Rectal smooth muscle tissue (tissue), 1 donor: ENCODE measurements around the gene FAM120AOS.
A peak's percentile ranks its signal among the peaks of the same experiment; 100 is the strongest.
"Not testable (repeated sequence)": the region's sequence is repeated elsewhere in the genome, so short reads cannot be mapped to it uniquely, and the experiment has no call there.

Source experiments
- H3K27ac ChIP-seq: one replicate; pipeline ENCODE4 v1.7.0; 2013; ENCODE audit warnings: low read depth, low read length, inconsistent platforms
- H3K27me3 ChIP-seq: one replicate; pipeline ENCODE4 v1.7.0; 2013; ENCODE audit warnings: low read length; ENCODE audit not compliant: control insufficient read depth, insufficient read depth
- H3K36me3 ChIP-seq: one replicate; pipeline ENCODE4 v1.7.0; 2013; ENCODE audit warnings: low read length; ENCODE audit not compliant: control insufficient read depth, insufficient read depth
- H3K4me1 ChIP-seq: one replicate; pipeline ENCODE4 v1.7.0; 2013; ENCODE audit warnings: low read length; ENCODE audit not compliant: control insufficient read depth, insufficient read depth
- H3K4me3 ChIP-seq: one replicate; pipeline ENCODE4 v1.7.0; 2013; ENCODE audit warnings: low read length
- H3K9ac ChIP-seq: one replicate; pipeline ENCODE4 v1.7.0; 2013; ENCODE audit warnings: low read length

Gene FAM120AOS

DNA sequence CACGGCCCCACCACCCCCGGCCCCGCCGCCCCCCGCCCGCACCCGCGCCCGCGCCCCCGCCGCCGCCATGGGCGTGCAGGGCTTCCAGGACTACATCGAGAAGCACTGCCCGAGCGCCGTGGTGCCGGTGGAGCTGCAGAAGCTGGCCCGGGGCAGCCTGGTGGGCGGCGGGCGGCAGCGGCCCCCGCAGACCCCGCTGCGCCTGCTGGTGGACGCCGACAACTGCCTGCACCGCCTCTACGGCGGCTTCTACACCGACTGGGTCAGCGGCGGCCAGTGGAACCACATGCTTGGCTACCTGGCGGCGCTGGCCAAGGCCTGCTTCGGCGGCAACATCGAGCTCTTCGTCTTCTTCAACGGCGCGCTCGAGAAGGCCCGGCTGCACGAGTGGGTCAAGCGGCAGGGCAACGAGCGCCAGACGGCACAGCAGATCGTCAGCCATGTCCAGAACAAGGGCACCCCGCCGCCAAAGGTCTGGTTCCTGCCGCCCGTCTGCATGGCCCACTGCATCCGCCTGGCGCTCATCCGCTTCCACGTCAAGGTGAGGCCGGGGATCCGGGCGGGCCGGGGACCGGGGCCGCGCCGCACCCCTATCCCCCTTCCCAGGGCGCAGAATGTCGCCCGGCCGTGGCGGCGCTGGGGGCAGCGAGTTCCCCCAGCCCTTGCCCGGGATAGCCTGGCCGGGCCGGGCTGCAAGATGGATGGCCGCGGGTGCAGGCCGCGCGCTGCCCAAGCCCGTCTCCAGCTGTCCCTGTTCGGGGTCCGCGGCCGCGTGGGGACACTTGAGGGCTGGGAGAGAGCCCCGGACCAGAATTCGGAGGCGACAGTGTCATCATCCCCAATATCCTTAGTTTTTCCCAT, 1.3 kb downstream of the FAM120AOS start:
- Histone ChIP-seq H3K27me3 (no peaks in the 10 kb centered on the region), H3K36me3 (peaks cover 9% of the 10 kb centered on the region), H3K4me1 (peaks cover 10% of the 10 kb centered on the region), H3K4me3 (peak overlapping the region; percentile 92), H3K9ac (peak overlapping the region; percentile 88), H3K27ac (peak overlapping the region; percentile 89)

GRCh38 chr9:93450945-93451815, 2.2 kb downstream of the FAM120AOS start, which contains the start of gene FAM120A:
Gene FAM120A, plus strand, starts transcription at chr9:93451685. Its CDS starts 231 bp downstream, at chr9:93451916.
- H3K27ac ChIP-seq: peak within 1 kb of the TSS; percentile 89
- H3K36me3 ChIP-seq: peaks cover 14% of the 10 kb centered on the region
- peaks cover 10% of the 10 kb centered on the region for H3K4me1 ChIP-seq
- H3K9ac ChIP-seq: peak within 1 kb of the TSS; percentile 93
- H3K27me3 ChIP-seq: no peaks in the 10 kb centered on the region
- peak within 1 kb of the TSS; percentile 92 for H3K4me3 ChIP-seq

DNA sequence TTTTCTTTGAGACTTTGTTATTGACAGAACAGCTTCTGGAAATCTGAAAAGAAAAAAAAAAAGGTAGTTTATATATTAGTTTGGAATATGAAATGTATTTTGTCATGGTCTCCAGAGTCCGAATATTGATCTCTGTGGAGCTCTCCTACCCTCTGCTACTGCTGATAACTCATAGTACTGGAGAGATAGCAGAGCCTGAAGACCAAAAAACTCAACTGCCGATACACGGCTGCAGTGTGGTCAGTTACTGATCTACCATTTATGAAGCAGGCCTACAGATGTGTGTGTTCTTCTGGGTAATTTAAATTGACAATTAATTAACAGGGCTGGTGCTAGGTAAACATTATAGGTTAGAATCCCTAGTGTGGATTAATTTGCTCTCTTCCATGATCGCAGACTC, 5.7 kb downstream of the FAM120AOS start:
- peaks cover 19% of the 10 kb centered on the region for H3K36me3 ChIP-seq
- H3K4me1 ChIP-seq: peaks cover 4% of the 10 kb centered on the region
- no peak overlapping the region for H3K27ac ChIP-seq
- no peaks in the 10 kb centered on the region for H3K27me3 ChIP-seq
- no peak overlapping the region for H3K9ac ChIP-seq
- no peak overlapping the region for H3K4me3 ChIP-seq

- no peak overlapping the region for H3K4me3 ChIP-seq
- no peak overlapping the region for H3K9ac ChIP-seq
- peaks cover 4% of the 10 kb centered on the region for H3K4me1 ChIP-seq
- H3K36me3 ChIP-seq: peaks cover 19% of the 10 kb centered on the region
- no peak overlapping the region for H3K27ac ChIP-seq
- no peaks in the 10 kb centered on the region for H3K27me3 ChIP-seq
These were observed 7.3 kb downstream of the FAM120AOS start for GRCh38 chr9:93446073-93446472.

DNA sequence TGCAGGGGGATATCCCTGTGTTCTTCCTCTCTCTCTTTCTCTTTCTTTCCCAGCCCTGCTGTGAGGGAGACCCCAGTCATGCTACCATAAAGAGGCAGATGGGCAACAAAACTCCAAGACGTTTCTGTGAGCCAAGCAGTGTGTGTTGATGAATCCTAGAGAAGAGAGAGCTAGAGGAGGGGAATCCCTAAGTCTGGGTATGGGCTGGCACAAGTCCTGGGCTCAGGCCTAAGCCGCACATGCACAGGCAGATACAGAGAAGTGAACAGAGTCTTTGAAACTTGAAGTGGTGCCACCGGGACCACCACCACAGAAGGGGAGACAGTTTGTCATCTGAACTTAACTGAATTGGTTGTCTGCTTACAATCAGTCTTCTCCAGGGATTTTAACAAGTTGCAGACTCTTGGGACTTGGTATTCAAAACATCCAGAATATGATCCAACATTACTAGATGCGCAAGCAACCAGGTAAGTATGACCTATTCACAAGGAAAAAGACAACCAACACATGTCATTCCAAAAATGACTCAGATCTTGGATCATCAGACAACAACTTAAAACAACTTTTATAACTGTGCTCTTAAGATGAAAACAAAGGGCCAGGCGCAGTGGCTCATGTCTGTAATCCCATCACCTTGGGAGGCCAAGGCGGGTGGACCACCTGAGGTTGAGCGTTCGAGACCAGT, 12.3 kb downstream of the FAM120AOS start:
- no peak overlapping the region for H3K4me3 ChIP-seq
- no peak overlapping the region for H3K27ac ChIP-seq
- no peaks in the 10 kb centered on the region for H3K4me1 ChIP-seq
- peaks cover 3% of the 10 kb centered on the region for H3K36me3 ChIP-seq
- H3K27me3 ChIP-seq: no peaks in the 10 kb centered on the region
- H3K9ac ChIP-seq: no peak overlapping the region

GRCh38 chr9:93439301-93439700, 14.1 kb downstream of the FAM120AOS start:
- not testable (repeated sequence) for H3K4me3 ChIP-seq

GRCh38 chr9:93437996-93438395, 15.4 kb downstream of the FAM120AOS start:
- Histone ChIP-seq H3K27me3 (no peaks in the 10 kb centered on the region), H3K9ac (no peak overlapping the region), H3K27ac (no peak overlapping the region), H3K36me3 (no peaks in the 10 kb centered on the region), H3K4me3 (no peak overlapping the region), H3K4me1 (no peaks in the 10 kb centered on the region)

More at GRCh38 chr9:93439301-93439700, 14.1 kb downstream of the FAM120AOS start:
- not testable (repeated sequence) for H3K36me3 ChIP-seq, H3K27ac ChIP-seq, H3K9ac ChIP-seq, H3K27me3 ChIP-seq, H3K4me1 ChIP-seq

DNA sequence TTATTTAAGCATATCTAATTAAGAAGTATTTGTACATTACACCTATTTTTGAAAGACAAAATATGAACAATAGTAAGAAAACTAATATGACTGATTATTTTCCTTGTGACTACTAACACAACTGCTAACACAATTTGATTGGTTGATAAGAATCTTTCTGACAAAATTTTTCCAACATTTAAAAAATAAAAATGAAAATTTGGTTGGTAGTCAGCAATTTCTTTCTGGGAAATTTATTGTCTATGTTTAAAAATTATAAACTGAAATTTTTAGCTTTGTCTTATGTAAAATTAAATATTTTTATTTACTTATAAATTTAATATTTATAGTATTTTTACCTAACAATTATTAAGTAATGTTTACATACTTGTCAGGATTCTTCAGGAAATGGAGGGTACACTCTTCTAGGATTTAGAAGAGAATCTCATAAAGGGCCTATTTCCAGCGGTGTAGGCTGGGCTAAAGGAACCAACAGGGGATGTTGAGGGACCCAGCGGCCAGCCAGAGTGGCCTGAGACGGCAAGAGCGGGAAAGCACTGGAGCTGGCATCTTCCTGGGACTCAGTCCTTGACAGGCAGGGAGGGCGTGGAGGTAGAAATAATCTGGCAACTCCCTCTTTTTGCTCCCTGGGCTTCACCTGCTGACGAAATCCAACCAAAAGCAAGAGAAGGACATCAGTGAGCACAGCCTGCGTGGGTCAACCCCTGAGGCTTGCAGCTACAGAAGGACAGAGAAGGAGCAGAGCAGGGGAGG, 16.6 kb downstream of the FAM120AOS start:
- no peak overlapping the region for H3K27ac ChIP-seq
- no peak overlapping the region for H3K4me3 ChIP-seq
- no peak overlapping the region for H3K9ac ChIP-seq
- H3K4me1 ChIP-seq: no peaks in the 10 kb centered on the region
- no peaks in the 10 kb centered on the region for H3K27me3 ChIP-seq
- H3K36me3 ChIP-seq: no peaks in the 10 kb centered on the region

DNA sequence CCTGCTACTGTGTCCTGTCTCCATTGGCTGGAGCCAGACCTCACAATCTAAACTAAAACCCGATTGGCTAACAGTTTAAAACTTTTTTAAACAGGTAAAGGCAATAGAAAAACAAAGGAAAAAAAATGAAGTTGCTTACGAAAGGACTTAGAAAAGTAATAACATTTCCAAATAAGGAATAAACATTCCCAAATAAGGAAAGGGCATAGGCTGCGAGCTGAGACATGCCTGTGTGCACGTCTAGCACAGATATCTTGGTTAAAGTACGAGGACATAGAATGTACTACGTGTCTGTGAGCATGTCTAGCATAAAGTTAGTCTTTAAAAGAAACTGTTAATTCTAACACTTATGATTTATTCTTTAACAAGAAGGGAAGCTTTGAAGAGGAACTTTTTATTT, 17.2 kb downstream of the FAM120AOS start:
- Histone ChIP-seq H3K27ac (no peak overlapping the region), H3K9ac (no peak overlapping the region), H3K27me3 (no peaks in the 10 kb centered on the region), H3K4me3 (no peak overlapping the region), H3K36me3 (no peaks in the 10 kb centered on the region), H3K4me1 (no peaks in the 10 kb centered on the region)

GRCh38 chr9:93435386-93435785, 18.0 kb downstream of the FAM120AOS start:
- Histone ChIP-seq H3K27me3 (no peaks in the 10 kb centered on the region), H3K27ac (no peak overlapping the region), H3K4me1 (no peaks in the 10 kb centered on the region)

GRCh38 chr9:93434056-93434455, 19.3 kb downstream of the FAM120AOS start:
- Histone ChIP-seq H3K27me3 (no peaks in the 10 kb centered on the region), H3K27ac (no peak overlapping the region), H3K9ac (no peak overlapping the region), H3K4me3 (no peak overlapping the region), H3K4me1 (no peaks in the 10 kb centered on the region), H3K36me3 (no peaks in the 10 kb centered on the region)

More at GRCh38 chr9:93435386-93435785, 18.0 kb downstream of the FAM120AOS start:
- Histone ChIP-seq H3K4me3 (no peak overlapping the region), H3K9ac (no peak overlapping the region), H3K36me3 (no peaks in the 10 kb centered on the region)
